GM19324 (cell line): ENCODE measurements around the gene BMI1.
"Not testable (repeated sequence)": the region's sequence is repeated elsewhere in the genome, so short reads cannot be mapped to it uniquely, and the experiment has no call there.

Experiments
- ATAC-seq: cut with Tn5 transposase; IDR thresholded peaks from one replicate; pipeline ENCODE4 v1.9.1; 2021; ENCODE audit warnings: mild to moderate bottlenecking, moderate library complexity; ENCODE audit not compliant: unreplicated experiment, low FRiP score

The BMI1 gene

GRCh38 chr10:22320591-22321155 lies at the start of gene BMI1:
TSS of gene BMI1 (plus strand) at chr10:22321099. CDS start at chr10:22326450, 5,351 bp downstream.
- peak; percentile 41 for ATAC-seq

- ATAC-seq = no peak
Observed at GRCh38 chr10:22271786-22272185, 49.1 kb upstream of the BMI1 start.

GRCh38 chr10:22278441-22278782 lies 42.5 kb upstream of the BMI1 start:
- ATAC-seq = no peak

- ATAC-seq = no peak
Observed at GRCh38 chr10:22280078-22280477, 40.8 kb upstream of the BMI1 start.

- ATAC-seq = no peak
Observed at GRCh38 chr10:22285130-22285529, 35.8 kb upstream of the BMI1 start.

GRCh38 chr10:22293747-22294404 lies 27.0 kb upstream of the BMI1 start:
- ATAC-seq = no peak

- ATAC-seq = no peak
Observed at GRCh38 chr10:22294694-22295093, 26.2 kb upstream of the BMI1 start.

- ATAC-seq = no peak
Observed at GRCh38 chr10:22301193-22301592, 19.7 kb upstream of the BMI1 start.

- no peak for ATAC-seq
Observed at GRCh38 chr10:22303461-22303860, 17.4 kb upstream of the BMI1 start.

- ATAC-seq = no peak
Observed at GRCh38 chr10:22305721-22306120, 15.2 kb upstream of the BMI1 start.

- ATAC-seq = no peak
Observed at GRCh38 chr10:22308390-22308789, 12.5 kb upstream of the BMI1 start.

GRCh38 chr10:22309180-22310000 lies 11.5 kb upstream of the BMI1 start:
- ATAC-seq = no peak

GRCh38 chr10:22310012-22310411 lies 10.9 kb upstream of the BMI1 start:
- ATAC-seq = not testable (repeated sequence)

GRCh38 chr10:22310928-22311327 lies 10.0 kb upstream of the BMI1 start:
- ATAC-seq = no peak

GRCh38 chr10:22314852-22315251 lies 6.0 kb upstream of the BMI1 start:
- no peak for ATAC-seq

GRCh38 chr10:22315455-22316285 lies 5.2 kb upstream of the BMI1 start:
- ATAC-seq = peak; percentile 20

GRCh38 chr10:22316286-22317075 lies 4.4 kb upstream of the BMI1 start, which contains the start of gene COMMD3:
TSS of gene COMMD3 (plus strand) at chr10:22316388. CDS start at chr10:22316418, 30 bp downstream.
- ATAC-seq = peak; percentile 58

GRCh38 chr10:22317076-22317370 lies 3.9 kb upstream of the BMI1 start:
- peak; percentile 14 for ATAC-seq

GRCh38 chr10:22317771-22318565 lies 2.9 kb upstream of the BMI1 start:
- no peak for ATAC-seq
